HG02884 (cell line): ENCODE data around the gene KCNQ1.

Experiments used
- ATAC-seq: cut with Tn5 transposase; IDR thresholded peaks from one replicate; pipeline ENCODE4 v1.9.1; 2021; ENCODE audit warnings: mild to moderate bottlenecking, moderate library complexity; ENCODE audit not compliant: unreplicated experiment

The KCNQ1 gene

GRCh38 chr11:2808850-2809846 lies 364.3 kb downstream of the KCNQ1 start:
- no peak for ATAC-seq

DNA sequence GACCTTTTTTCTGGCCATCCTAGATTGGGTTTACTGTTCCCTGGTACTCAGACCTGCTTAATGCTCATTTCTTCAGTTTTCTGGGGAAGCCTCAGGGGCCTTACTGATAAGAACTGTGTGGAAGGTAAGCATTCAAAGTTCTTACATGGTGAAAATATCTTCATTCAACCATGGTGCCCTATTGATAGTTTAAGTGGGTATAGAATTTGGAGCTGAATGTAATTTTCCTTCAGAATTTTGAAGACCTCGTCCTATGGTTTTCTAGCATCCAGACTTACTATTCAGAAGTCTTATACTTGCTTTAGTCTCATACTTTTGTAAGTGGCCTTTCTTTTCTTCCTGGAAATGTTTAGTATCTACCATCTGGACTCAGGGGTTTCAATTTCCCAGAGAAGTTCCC lies 365.0 kb downstream of the KCNQ1 start:
- ATAC-seq = no peak

DNA sequence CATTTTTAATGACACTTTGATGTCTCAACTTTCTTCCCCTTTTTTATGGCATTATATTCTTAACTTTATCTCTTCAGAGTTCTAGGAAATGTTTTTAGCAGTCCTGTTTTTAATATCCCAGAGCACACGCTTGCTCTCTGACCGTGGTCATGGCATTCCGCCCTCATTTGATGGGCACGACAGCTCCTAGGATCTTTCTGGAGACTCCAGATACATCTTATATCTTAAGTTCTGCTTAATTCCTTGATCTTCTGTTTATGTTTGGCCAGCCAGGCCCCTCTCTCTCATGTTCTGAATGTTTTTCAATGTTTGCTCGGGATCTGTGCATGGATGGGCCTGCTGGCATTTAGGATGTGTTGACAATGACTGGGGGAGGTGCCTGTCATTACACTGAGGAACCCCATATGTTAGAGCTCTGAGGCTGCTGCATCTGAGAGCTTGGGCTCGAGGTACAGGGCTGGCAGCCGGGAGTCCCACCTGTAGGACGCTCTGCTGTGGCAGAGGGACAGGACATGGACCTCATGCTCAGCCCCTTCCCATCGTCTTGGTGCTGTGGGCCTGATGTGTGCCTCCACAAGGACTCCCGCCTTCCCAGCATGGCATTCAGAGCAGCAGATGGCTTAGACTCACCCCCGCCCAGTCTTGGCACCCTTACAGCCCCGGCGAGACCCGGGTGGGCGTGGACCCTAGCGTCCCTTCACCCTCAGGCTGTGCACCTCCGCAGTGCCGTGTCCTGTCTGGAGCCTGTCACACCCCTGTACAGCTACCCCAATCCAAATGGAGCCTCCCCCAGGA lies 365.8 kb downstream of the KCNQ1 start:
- ATAC-seq = no peak

- ATAC-seq = no peak
Measured at GRCh38 chr11:2811206-2812091, 366.6 kb downstream of the KCNQ1 start.

- no peak for ATAC-seq
Measured at GRCh38 chr11:2812371-2812991, 367.7 kb downstream of the KCNQ1 start.

DNA sequence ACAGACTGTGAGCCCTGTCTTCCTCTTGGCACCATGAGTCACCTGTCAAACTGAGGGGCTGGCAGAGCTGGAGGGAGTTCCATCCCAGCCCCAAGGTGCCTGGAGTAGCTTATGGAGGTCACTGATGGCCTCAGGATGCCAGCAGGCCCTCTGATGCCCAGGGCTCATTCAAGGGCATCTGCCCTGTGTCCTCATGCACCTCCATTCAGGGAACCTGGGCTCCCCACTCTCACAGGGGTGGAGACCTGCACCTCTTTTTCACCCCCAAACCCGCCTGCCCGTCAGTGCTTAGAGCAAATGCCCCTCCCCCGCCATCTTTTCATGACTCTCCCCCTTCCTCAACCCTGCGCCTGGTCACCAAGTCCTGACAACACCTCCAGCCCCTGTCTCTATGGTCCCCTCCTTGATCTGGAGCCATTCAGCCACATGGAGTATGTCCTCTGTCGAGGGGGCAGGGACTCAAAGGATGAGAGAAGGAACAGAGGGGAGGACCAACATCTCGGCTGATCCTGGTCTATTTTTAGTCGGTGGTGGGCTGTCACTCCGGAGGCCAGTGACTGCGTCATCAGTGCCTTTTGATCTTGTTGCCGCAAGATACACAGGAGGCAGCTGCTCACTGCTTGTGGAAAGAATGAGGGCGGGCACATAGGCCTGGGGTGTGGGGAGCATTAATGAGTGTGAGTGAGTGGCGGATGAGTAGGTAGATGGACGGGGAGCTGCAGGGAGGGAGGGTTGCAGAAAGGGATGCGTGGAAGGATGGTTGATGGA lies 368.5 kb downstream of the KCNQ1 start:
- no peak for ATAC-seq

DNA sequence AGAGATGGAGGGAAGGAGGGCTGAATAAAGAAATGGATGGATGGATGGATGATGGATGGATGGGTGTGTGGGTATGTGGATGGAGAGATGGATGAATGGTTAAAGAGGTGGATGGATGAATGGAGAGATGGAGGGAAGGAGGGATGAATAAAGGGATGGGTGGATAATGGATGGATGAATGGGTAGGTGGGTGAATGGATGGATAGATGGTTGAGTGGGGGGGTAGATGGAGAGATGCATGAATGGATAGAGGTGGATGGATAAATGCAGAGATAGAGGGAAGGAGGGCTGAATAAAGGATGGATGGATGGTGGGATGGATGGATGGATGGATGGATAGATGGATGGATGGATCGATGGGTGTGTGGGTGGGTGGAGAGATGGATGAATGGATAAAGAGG lies 369.2 kb downstream of the KCNQ1 start:
- no peak for ATAC-seq

DNA sequence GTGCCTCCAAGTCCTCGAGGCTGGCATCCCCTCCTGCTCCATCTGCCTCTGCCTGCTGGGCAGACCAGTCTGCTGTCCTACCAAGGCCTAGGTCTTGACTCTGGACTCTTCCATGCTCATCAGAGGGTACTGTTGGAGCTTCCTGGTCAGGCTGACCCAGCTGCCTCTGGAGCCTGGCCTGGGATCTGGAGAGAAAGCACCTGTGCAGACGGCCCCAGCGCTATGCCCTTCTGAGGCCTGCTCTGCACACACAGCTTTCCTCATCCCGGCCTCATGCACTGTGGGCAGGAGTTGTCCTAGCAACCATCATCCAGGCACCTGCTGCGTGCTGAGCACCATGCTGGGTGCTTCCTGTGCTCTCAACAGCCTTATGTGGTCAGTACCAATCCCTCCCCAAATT lies 369.9 kb downstream of the KCNQ1 start:
- no peak for ATAC-seq

DNA sequence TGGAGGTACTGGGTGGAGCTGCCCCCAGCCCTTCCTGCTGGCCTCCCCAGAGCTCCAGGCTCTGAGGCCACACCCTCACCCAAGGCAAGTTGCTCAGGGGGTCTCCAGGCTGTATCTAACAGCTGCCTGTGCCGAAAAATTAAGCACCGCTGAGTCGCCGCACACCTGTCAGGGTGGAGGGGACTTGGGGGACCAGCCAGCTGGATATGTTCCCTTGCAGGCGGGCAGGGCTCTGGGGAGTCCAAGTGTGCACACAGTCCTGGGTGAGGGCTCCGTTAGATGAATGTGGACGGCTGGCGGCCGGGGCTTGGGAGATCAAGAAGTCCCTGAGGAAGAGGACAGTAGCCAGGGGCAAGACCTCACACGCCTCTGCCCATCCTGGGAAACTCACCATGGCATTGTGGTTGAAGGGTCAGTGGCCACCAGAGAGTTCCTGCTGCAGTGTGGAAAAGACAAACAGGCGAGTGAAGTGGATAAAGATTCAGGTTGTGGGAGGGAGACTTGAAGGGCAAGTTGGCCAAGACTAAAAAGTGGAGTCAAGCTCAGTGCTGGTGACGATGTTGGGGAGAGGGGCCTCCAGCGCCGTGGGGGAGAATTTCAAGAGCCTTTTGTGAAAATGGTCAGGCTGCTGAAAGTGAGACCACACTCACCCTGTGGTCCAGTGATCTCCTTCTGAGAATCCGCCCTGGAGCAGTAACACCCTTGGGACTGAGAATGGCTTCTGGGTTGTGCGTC lies 371.1 kb downstream of the KCNQ1 start:
- no peak for ATAC-seq

- no peak for ATAC-seq
Measured at GRCh38 chr11:2816523-2816922, 371.7 kb downstream of the KCNQ1 start.

DNA sequence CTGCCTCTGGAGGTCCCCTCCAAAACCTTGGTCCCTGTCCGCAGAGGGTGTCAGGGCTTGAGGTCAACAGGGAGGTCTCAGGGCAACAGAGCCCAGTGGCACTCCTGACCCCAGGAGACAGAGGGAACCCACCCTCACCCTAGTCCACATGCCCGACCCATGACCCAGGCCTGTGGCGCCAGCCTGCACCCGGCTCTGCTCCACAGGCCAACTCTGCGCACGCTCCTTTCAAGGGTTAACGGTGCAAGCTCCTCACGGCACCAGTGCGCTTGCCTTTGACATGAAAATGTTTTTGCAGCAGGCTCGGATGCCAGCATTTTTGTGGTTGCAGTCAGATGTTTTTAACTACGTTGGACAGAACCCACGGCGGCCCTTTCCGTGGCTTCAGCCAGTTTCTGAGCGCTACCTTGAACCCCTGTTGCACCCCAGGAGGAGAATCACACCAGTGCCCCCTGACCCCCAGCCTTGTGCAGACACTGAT lies 372.2 kb downstream of the KCNQ1 start:
- ATAC-seq = no peak

- ATAC-seq = no peak
Measured at GRCh38 chr11:2817431-2817830, 372.6 kb downstream of the KCNQ1 start.

- no peak for ATAC-seq
Measured at GRCh38 chr11:2818021-2818420, 373.2 kb downstream of the KCNQ1 start.

DNA sequence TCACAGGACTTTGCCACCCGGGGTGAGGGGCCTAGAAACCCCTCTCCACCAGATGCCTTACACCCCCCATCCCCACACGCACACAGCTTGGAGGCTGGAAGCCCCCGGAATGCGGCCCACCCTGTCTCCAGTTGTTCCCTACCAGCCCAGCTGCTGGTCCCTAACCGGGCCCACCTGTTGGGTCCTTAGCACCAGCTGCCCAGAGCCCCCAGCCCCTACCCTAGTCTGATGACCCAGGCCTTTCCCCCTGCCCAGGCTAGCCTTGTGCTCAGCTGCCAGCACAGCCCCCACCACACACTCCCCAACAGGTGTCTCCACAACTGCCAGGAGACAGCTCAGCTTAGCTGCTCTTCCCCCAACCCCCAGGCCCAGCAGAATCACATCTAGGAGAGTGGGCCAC lies 373.7 kb downstream of the KCNQ1 start:
- ATAC-seq = no peak

GRCh38 chr11:2819316-2819715 lies 374.5 kb downstream of the KCNQ1 start:
- no peak for ATAC-seq

DNA sequence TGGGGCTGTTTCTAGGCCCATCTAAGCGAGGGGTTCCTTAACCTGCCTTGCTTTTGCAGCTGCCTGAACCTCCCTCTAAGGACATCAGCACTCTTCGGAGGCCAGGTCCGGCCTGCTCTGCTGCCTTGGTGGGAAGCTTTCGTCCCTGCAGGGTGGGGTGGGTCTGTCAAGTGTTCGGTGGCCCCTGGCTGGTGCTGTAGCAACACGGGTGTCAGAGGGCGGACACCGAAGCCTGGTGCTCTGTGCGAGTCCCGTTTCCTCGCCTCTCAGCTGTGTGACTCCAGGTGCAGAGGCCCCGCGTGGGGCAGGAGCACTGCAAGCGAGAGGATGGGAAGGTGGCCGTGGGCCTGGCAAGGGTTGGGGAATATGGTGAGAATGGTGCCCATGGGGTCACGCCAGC lies 376.2 kb downstream of the KCNQ1 start:
- ATAC-seq = no peak

GRCh38 chr11:2821891-2822290 lies 377.1 kb downstream of the KCNQ1 start:
- ATAC-seq = no peak

DNA sequence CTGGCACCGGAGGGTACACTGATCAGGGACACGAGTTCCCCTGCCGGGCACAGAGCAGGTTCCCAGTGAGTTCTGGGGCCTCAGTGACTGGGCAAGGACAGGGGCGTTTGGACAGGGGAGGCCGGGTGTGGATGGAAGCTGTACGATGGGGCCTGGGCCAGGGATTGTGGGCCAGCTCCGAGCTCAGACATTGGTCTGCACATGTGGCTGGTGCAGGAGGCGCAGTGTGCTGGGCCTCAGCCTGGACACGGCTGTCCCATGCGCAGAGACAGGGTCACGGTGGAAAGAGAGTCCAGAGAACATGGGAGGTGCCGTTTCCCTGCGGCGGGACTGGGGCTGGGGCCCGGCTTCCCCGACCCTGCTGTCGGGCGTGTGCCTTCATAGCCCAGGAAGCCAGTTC lies 380.0 kb downstream of the KCNQ1 start:
- ATAC-seq = no peak
